NOMO-1 treated with DMSO at 0.1 percent for 48 hours (cell line): Measurements from ENCODE around the gene TP53I13.

ENCODE experiments used
- DNase-seq: peaks from one replicate; lab custom pipeline; 2025; ENCODE audit not compliant: unreplicated experiment; lab: John Stamatoyannopoulos, UW

The TP53I13 gene

GRCh38 chr17:29567304-29567553 lies 1.3 kb upstream of the TP53I13 start:
- DNase-seq = no peak

DNA sequence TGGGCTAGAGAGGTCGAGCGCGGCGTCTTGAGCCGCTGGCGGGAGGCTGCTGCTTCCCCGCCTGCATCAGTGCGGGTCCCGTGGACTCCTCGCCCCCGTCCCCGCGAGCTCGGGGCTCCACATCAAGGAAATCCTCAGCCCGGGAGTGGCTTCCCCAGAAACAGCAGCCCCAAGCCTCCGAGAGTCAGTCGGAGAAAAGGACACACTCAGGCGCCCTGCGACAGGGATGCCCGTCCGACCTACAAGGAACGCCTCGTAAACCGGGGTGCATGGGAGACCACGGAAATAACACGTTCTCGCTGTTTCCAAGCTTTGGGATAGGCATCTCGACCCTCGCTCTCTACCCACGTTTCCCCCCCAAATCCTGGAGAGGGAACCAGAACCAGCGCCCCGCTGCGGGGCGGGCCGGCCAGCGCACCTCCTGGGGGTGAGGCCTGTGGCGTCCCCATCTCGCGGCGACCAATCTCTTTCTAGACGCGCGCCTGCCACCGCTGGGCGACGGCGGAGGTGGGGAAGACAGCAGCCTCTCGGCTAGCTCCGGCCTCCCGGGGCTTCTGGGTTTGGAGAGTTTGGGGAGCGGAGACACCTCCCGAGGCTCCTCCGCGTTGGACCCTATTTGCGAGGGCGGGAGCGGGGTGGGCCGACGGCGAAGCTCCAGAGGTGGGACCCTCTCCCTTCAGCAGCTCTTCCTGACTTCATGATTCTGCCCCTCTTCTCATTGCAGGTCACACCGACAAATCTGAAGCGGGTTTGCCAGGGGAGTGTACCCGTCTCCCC lies 759 bp upstream of the TP53I13 start:
- peak; percentile 75 for DNase-seq

GRCh38 chr17:29569245-29569950 lies 897 bp downstream of the TP53I13 start:
- DNase-seq = no peak

- no peak for DNase-seq
These were observed 2.0 kb downstream of the TP53I13 start for GRCh38 chr17:29570521-29570920.

DNA sequence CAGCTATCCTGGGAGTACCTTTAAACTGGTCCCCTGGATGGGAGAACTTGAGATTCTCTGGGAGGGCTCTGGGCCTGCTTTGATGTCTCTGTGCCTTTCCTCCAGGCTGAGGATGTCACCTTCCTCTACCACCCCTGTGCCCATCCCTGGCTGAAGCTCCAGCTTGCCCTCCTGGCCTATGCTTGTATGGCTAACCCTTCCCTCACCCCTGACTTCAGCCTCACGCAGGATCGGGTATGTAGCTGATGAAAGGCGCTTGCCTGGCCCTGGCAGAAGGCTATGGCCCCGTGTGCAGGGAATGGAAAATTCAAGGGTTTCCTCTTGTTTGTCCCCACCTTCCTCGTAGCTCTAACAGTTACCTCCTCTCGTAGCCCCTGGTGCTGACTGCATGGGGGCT lies 3.0 kb downstream of the TP53I13 start:
- DNase-seq = no peak

- no peak for DNase-seq
These were observed 3.6 kb downstream of the TP53I13 start for GRCh38 chr17:29571883-29572681.

DNA sequence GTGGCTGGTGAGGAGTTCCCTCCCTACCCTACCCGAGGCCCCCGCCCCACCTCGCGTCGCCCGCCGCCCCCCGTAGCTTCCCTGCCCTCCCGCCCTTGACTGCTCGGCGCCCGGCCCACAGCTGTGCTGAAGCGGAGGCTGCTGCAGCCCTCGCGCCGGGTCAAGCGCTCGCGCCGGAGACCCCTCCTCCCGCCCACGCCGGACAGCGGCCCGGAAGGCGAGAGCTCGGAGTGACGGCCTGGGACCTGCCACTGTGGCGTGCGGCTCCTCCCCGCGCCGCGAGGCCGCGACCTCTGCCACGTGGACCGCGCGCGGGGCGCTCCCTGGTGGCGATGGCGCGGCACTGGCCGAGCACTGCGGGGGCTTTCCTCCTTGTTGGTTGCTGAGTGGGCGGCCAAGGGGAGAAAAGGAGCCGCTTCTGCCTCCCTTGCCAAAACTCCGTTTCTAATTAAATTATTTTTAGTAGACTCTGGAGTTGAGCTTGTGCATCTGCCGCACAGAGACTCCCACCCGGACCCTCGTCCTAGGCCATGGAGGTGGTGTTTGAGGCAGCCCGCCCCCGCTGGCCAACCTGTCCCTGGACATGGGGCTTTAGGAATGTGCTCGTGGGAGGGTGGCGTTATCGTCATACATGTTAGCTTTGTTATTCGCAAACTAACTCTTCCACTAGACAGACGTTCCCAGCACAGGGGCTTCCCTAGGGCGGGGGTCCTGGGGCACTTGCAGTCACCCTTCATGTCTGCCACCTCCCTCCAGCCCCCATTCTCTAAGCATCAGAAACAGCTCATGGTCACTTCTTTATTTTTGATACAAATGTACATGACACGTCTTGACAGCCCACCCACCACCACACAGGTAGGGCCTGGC lies 4.4 kb downstream of the TP53I13 start:
- no peak for DNase-seq

- no peak for DNase-seq
These were observed 5.0 kb downstream of the TP53I13 start for GRCh38 chr17:29573558-29573869.

DNA sequence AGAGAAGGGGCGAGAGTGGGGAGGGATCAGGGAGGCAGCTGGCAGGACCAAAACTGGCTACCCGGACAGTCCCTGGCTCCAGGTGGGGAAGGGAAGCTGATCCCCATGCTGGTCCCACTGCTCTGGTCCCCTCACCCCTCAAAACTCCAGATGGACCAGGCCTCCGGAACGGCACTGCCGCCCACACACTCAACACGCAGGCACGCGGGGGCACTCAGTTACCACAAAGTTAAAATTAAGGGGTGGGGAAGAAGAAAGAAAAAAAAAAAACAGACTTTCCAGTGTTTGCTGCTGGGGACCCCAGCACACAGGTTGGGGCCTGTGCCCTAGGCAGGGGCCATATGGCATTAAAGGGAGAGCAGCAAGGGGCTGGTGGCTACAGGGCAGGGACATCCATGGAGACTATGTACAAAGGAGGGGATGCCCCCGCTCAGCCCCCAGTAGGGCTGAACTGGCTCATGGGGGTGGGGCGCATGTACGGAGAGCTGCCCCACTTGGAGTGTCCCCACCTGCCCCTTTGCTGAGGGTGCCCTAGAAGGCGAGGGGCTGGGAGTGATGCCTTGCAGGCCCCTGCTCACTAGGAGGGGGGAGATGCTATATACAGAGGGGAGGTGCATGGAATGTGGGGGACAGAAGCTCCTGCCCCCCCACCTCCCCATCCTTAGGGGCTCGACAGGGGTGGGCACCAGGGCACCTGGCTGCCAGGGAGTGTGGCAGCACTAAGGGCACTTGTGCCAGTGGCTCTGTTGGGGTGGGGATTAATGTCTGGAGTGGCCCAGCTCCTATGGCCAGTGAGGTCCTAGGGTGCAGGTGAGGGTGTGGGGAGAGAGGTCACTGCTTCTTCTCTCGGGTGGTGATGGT lies 5.6 kb downstream of the TP53I13 start:
- DNase-seq = no peak

DNA sequence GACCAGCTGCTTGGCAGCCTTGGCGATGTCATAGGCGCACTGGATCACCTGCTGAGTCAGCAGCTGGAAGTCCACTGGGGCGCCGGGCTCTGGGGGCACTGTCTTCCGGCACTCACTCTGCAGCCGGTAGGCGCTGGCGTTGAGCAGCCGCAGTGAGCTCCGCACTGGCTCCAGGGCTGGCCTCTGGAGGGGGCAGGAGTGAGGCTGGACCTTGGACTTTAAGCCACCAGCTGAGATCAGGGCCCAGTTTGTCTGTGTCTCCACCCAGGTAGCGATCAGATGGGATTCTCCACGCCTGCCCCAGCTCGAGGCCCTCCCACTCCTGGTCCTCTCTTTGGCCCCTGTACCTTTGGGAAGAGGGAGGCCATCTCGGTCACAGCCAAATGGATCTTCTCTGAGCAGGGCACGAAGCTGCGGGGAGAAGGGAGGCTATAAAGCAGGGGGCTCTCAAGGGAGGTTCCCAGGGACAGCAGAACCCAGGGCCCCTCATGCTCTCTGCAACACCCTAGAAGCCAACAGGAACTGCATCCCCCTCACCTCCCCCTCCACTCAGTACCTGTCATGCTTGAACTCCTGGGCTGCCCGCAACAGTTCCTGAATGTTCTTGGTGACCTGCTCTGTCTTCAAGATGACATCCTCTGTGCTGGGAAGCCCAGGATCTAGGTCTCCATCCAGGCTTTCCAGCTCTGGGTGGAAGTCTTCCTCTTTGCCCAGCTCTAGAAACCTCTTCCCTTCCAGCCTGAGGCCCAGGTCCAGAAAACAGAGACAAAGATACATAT lies 6.4 kb downstream of the TP53I13 start:
- no peak for DNase-seq

DNA sequence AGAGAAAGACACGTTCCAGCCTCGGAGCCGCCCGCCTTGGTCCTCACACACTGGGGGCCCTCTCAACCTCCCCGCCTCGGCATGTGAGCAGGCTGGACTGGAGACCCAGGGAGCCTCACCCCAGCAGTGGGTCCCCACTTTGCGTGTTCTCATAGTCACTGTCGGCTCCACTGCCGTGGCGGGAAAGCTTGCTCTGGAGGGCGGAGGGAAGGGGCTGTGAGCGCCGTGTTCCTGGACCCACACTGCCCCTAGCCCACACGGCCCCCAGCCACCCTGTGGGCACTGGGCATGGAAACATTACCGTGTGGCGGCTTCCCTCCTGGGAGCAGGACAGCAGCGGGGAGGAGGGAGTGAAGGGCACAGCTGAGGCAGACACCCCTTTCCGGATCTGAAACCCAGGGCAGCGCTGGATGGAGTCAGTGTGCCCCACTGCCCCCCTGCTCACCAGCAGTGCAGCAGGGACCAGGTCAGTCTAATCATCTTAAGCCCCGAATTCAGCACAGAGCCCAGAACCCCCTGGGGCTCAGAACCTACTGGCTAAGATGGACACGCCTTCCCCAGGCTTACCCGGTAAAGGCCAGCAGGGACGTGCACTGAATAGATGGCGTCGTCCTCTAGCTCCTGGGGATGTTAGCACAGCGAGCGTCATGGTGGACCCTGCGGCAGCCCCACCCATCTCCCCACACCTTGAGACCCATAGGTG lies 7.2 kb downstream of the TP53I13 start:
- DNase-seq = no peak

DNA sequence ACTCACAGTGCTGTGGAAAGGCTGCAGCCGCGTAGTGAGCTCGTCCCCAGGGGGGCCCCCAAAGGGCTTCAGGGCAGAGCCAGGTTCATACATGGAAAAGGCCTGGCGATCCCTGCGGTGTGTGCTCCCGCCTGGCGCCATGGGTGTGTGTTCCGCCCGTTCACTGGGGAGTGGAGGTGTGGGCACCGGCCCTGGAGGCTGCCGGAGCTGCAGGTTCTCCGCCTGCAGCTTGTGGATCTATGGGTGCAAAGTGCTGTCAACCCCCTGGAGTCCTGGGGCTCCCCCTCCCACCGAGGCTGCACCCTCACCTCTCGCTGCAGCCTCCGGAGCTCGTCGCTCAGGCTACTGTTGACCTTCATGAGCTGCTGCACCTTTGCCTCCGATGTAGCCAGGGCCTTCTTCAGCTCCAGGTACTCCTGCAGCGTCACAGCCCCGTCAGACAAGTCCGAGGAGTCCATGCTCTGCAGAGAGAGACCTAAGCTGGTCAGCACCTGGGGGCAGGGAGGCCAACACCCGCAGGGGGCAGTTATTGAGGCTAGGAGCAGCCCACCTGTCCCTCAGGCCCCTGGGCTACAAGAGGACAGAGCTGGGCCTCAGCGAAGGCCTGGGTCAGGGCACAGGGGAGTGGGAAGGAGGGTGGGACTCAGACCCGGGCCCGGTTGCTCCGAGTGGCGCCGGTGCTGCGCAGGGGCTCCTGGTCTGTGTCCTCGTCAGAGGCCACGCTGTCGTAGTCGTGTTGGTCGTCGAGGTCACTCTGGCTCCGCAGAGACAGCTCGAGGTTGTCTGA lies 7.9 kb downstream of the TP53I13 start:
- no peak for DNase-seq

DNA sequence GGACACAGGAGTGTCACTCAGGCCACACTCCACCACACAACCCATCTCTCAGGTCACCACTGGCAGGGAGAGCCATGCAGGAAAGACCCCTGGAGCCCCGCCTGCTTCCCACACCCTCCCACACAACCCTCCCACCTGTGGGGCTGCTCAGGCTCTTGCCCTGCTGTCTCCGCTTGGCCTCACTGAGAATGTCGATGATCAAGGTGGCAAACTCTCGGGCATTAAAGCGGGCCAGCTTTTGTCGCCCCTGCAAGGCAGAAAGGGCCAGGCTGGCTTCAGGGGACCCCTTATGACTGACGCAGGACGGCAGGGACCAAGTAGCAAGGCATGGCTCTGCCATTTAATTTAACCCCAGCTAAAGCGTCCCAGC lies 8.5 kb downstream of the TP53I13 start:
- no peak for DNase-seq

- no peak for DNase-seq
These were observed 9.1 kb downstream of the TP53I13 start for GRCh38 chr17:29577385-29578211.

DNA sequence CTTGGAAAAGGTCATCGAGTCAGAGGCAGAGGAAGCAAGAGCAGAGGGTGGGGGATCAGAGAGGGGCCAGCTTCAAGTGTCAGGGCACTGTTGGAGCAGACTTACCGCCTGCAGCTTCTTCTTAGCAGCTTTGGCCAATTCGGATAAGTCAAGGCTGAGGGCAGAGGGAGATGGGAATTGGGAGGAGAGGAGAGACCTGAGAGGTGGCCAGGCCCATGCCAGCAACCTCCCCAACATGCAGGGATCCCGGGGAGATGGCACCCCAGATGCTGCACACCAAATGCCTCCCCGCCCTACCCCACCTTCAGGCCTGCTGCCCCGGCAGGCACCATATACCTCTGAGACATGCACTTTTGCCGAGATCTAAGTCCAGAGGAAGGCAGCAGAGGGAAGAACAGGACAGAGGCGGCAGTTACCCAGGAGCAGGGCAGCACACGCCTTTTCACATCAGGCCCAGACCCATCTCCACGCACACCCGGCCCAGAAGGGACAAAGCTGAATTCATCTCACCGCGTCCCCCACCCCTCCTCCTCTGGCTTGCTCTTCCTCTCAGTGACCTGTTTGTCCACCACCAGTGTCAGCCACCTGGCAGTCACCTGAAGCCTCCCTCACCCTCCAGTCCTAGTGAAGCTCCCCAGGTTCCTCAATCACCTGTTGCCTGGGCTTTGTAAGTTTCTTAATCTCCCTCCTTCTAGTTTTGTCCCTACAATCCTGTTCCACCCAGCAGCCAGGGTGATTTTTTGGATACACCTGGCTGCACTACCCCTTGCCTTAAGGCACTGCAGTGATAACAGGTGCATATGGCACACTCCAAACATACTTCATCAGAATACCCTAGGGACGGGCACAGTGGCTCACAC lies 10.4 kb downstream of the TP53I13 start:
- no peak for DNase-seq
